Transverse colon (tissue), 4 donors: Measurements from ENCODE around the gene EHMT2. TPM values are rescaled to one million over a fixed set of nuclear protein-coding genes. Genes with fewer than 3 reads are reported as not detected.

ENCODE experiments used
- DNase-seq: peaks from one replicate; pipeline ENCODE4 v3.0.0-alpha.2; 2019
- H3K27ac ChIP-seq, 4 donors: fragments of 200-600 bp; sonication (generic); 2 replicates each; pipeline ENCODE4 v1.5.1; 2016 to 2018; ENCODE audit warnings: inconsistent platforms in 4 of 4
- H3K27me3 ChIP-seq: fragments of 200-600 bp; sonication (generic); 2 replicates; pipeline ENCODE4 v1.5.1; 2017; ENCODE audit warnings: inconsistent platforms
- H3K36me3 ChIP-seq, 4 donors: fragments of 200-600 bp; sonication (generic); 2 replicates each; pipeline ENCODE4 v1.5.1; 2017 to 2019; ENCODE audit warnings: inconsistent platforms in 4 of 4
- H3K4me1 ChIP-seq, 4 donors: fragments of 200-600 bp; sonication (generic); 2 replicates each; pipeline ENCODE4 v1.5.1; 2017 to 2020; ENCODE audit warnings: inconsistent platforms in 4 of 4
- H3K4me3 ChIP-seq, 4 donors: fragments of 200-600 bp; sonication (generic); 1 replicate in 1 of 4; 2 replicates in 3 of 4; pipeline versions ENCODE4 v1.5.1 to v1.6.1; 2017 to 2019; ENCODE audit warnings: inconsistent platforms in 4 of 4
- H3K9me3 ChIP-seq, 2 donors: fragments of 200-600 bp; sonication (generic); 2 replicates each; pipeline ENCODE4 v1.5.1; 2017 to 2019; ENCODE audit warnings: inconsistent platforms in 2 of 2
- EP300 ChIP-seq: sonication (generic); formaldehyde crosslinking; IDR thresholded peaks from one replicate; pipeline ENCODE4 v1.6.1; 2017; ENCODE audit warnings: antibody characterized with exemption, low read depth
- POLR2A ChIP-seq: fragments of 450-650 bp; IDR thresholded peaks from one replicate; pipeline ENCODE4 v1.6.1; 2016; ENCODE audit warnings: antibody characterized with exemption, mild to moderate bottlenecking, moderate library complexity
- POLR2AphosphoS5 ChIP-seq, 3 donors: sonication (generic); formaldehyde crosslinking; IDR thresholded peaks; one replicate each; pipeline ENCODE4 v1.6.1; 2016; ENCODE audit warnings: antibody characterized with exemption in 3 of 3
- WGBS, 2 donors: methylation state at CpG; one replicate each; pipeline ENCODE4 v1.1.5; 2018; ENCODE audit warnings: low coverage in 1 of 2; 5-methylcytosine and 5-hydroxymethylcytosine counted together
- in situ Hi-C, 4 donors: fragments of 200-750 bp; cut with MboI; loops; one replicate each; pipeline versions ENCODE4 v1.15.0 to v1.15.1; 2017; ENCODE audit warnings: low sequenced_read_pairs in 3 of 4, low pct_ligation_motif_present in 1 of 4, low pct_unique_long_range_greater_than_20kb in 1 of 4
- intact Hi-C: fragments of 100-400 bp; cut with DNase I; formaldehyde crosslinking; loops from one replicate; pipeline ENCODE4 v1.15.1; 2023; ENCODE audit warnings: low total_unique reads
- total RNA-seq, 4 donors: library from RNA; depleted of rRNA; stranded (reverse); fragments of >200 nt; gene quantifications; one replicate each; pipeline ENCODE4 v1.1.0, GENCODE V29; 2016
- TF ChIP-seq, protein P1 (sequence below), 5 experiments: fragments of 200-600 bp in 3 of 5; fragments of 450-650 bp in 2 of 5; sonication (generic) in 3 of 5; IDR thresholded peaks; 1 replicate in 2 of 5; 2 replicates in 3 of 5; pipeline ENCODE4 v1.5.1; 2016 to 2017; ENCODE audit warnings: antibody characterized with exemption in 5 of 5, inconsistent platforms in 3 of 5, mild to moderate bottlenecking in 2 of 5, moderate library complexity in 1 of 5

Gene EHMT2
- total RNA-seq, 4 donors from 2014 or later, result 25.9 to 33.3 (median 27.9) TPM

DNA sequence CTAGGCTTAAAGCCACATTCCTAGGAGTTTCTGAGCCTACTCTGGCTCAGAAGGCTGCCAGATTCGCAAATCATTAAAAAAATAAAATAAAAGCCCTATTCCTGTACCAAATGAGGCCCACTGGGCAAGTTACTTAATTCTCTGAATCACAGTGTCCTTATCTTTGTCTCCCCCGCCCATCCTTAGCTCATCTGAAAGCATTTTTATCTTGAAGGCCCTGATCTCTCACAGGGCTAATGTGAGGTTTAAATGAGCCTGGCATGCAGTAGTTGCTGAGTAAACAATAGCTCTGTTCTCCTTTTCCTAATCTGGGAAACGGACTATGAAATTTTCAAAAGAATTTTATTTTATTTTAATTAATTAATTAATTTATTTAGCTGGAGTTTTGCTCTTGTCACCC is 6.5 kb upstream of the EHMT2 start:
- Histone ChIP-seq H3K36me3 (no peaks in the 10 kb centered on the region), H3K9me3 (no peaks in the 10 kb centered on the region), H3K4me3 (no peak overlapping the region), H3K4me1 (peaks cover 2 to 32% (median 17%) of the 10 kb centered on the region in 4 donors), H3K27ac (peak overlapping the region in 3 of 4 donors; percentile 87 to 92 (median 87)), H3K27me3 (no peaks in the 10 kb centered on the region)
- intact Hi-C loops, result loop anchor here (5.0 kb wide), 1 partner anchor 48 kb away; no protein-coding TSS in a partner anchor
- WGBS, 2 donors, result 84 to 90% methylated on average over 3 of the region's 3 CpGs
- TF ChIP-seq POLR2AphosphoS5 (IDR thresholded peaks at IDR 0.05) (no peak), POLR2A (no peak), EP300 (no peak)
- TF ChIP-seq, protein P1, sequence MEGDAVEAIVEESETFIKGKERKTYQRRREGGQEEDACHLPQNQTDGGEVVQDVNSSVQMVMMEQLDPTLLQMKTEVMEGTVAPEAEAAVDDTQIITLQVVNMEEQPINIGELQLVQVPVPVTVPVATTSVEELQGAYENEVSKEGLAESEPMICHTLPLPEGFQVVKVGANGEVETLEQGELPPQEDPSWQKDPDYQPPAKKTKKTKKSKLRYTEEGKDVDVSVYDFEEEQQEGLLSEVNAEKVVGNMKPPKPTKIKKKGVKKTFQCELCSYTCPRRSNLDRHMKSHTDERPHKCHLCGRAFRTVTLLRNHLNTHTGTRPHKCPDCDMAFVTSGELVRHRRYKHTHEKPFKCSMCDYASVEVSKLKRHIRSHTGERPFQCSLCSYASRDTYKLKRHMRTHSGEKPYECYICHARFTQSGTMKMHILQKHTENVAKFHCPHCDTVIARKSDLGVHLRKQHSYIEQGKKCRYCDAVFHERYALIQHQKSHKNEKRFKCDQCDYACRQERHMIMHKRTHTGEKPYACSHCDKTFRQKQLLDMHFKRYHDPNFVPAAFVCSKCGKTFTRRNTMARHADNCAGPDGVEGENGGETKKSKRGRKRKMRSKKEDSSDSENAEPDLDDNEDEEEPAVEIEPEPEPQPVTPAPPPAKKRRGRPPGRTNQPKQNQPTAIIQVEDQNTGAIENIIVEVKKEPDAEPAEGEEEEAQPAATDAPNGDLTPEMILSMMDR (IDR thresholded peaks at IDR 0.05), result no peak
- in situ Hi-C loops, result loop anchor here in 1 of 4 donors (10.0 kb wide), 1 partner anchor 51 kb away; the partner anchor contains the start of genes NELFE and SKIC2
- DNase-seq, result no peak

DNA sequence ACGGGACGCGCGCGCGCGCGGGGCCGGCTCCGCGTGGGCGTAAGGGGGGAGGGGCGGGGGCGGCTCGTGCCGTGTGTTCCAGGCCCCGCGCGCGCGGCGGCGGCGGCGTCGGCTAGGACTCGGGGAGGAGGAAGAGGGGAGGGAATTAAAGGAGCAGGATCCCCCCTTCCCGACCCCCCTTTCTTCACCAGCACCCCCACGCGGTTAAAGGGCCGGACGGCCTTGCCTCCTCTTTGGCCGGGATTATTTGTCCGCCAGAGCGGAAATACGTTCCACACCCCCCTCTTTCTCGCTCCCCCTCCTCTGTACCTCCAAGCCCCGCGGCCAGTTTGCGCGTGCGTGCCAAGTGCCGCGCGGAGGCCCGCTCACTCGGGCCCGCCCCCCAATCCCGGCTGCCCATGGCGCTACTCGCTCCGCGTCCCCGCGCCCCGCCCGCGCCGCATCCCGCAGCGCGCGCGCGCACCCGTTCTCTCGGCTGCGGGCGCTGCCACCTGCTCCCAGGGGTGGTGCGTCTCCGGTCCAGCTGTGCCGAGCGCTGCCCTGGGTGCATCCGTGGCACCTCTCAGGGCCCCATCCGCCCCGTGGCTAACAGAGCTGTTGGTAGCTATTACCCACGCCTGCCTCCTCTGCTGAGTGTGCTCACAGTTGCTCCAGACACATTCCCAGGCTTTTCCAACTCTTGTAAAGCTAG is 4.6 kb upstream of the EHMT2 start, which contains the start of gene ZBTB12:
ZBTB12 (minus strand) TSS at position 134 of the 691 bp plus-strand sequence. CDS start 781 bp downstream, outside the sequence.
- intact Hi-C loops (loop anchor here (5.0 kb wide), 1 partner anchor 50 kb away; no protein-coding TSS in a partner anchor), in situ Hi-C loops (loop anchor here in 1 of 4 donors (10.0 kb wide), 1 partner anchor 53 kb away; the partner anchor contains the start of genes NELFE and SKIC2)
- WGBS, 2 donors, result 0% methylated on average over 46 of the region's 77 CpGs; no CpG with 5 or more reads in 1 of the 2 donors
- Histone ChIP-seq H3K27me3 (no peaks in the 10 kb centered on the region), H3K4me3 (peak within 1 kb of the TSS; percentile 51 to 72 (median 60)), H3K9me3 (no peaks in the 10 kb centered on the region), H3K36me3 (no peaks in the 10 kb centered on the region), H3K4me1 (peaks cover 8 to 38% (median 24%) of the 10 kb centered on the region in 4 donors), H3K27ac (peak within 1 kb of the TSS; percentile 80 to 92 (median 87))
- TF ChIP-seq EP300 (no peak), POLR2A (peak; percentile 60), POLR2AphosphoS5 (IDR thresholded peaks at IDR 0.05) (peak in 2 of 3 donors; percentile 62 to 71)
- TF ChIP-seq, protein P1 (IDR thresholded peaks at IDR 0.05), result peak in 1 of 5 experiments; percentile 36
- DNase-seq, result peak; percentile 94

DNA sequence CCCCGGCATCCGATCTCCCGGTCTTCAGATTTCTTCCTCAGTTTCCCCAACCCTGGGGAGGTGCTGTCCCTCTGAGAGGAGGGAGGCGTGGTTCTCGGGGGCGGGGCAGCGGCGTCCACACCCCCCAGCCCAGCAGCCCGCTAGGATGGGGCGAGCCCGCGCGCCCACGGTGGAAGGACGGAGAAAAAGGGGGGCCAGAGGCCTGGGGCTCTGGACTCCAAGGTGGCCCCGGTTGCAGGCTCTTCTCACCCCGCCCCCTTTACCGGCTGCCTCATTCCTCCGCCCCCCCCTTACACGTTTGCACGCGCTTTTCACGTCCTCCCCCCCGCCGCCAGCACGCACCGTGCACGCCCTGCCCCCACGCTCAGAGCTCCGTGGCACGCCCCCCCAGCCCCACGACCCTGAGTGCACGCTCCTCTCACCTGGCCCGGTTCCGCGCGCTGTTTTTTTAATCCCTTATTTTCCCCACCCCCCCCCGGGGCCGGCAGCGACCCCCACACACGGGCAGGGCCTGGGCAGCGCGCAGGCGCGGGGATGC is 4.0 kb upstream of the EHMT2 start:
- TF ChIP-seq EP300, result no peak
- TF ChIP-seq, protein P1 (IDR thresholded peaks at IDR 0.05), result no peak
- TF ChIP-seq POLR2AphosphoS5 (IDR thresholded peaks at IDR 0.05), result no peak
- TF ChIP-seq POLR2A, result no peak
- WGBS, 2 donors, result 1% methylated on average over 21 of the region's 45 CpGs; no CpG with 5 or more reads in 1 of the 2 donors
- Histone ChIP-seq H3K4me1 (peaks cover 13 to 43% (median 30%) of the 10 kb centered on the region in 4 donors), H3K36me3 (no peaks in the 10 kb centered on the region), H3K27ac (peak overlapping the region; percentile 80 to 92 (median 87)), H3K27me3 (no peaks in the 10 kb centered on the region), H3K9me3 (no peaks in the 10 kb centered on the region), H3K4me3 (peak overlapping the region; percentile 51 to 72 (median 60))
- intact Hi-C loops (loop anchor here (5.0 kb wide), 1 partner anchor 51 kb away; no protein-coding TSS in a partner anchor), in situ Hi-C loops (loop anchor here in 1 of 4 donors (10.0 kb wide), 1 partner anchor 53 kb away; the partner anchor contains the start of genes NELFE and SKIC2)
- DNase-seq, result peak; percentile 68
